PFSK-1 (cell line): ENCODE measurements around the gene MR1.

ENCODE experiments used
- POLR2AphosphoS5 ChIP-seq: IDR thresholded peaks from 2 replicates; pipeline ENCODE4 v1.6.1; 2012; ENCODE audit warnings: low read depth, mild to moderate bottlenecking, control low read depth, low read length, moderate library complexity
- SIN3A ChIP-seq: IDR thresholded peaks from 2 replicates; pipeline ENCODE4 v1.6.1; 2012; ENCODE audit warnings: mild to moderate bottlenecking, low read length, moderate library complexity, borderline replicate concordance; ENCODE audit not compliant: insufficient read depth
- TAF1 ChIP-seq: IDR thresholded peaks from 2 replicates; pipeline ENCODE4 v1.6.1; 2012; ENCODE audit warnings: low read length, control low read depth, borderline replicate concordance; ENCODE audit not compliant: insufficient read depth
- TF ChIP-seq, protein P1 (sequence below), 2 experiments: IDR thresholded peaks; 2 replicates each; pipeline versions ENCODE4 v1.6.1 to v1.8.0; 2011 to 2012; ENCODE audit warnings: low read depth in 2 of 2, low read length in 2 of 2, control low read depth in 1 of 2, inconsistent platforms in 1 of 2, mild to moderate bottlenecking in 1 of 2, moderate library complexity in 1 of 2; ENCODE audit not compliant: insufficient read depth in 1 of 2

DNA sequence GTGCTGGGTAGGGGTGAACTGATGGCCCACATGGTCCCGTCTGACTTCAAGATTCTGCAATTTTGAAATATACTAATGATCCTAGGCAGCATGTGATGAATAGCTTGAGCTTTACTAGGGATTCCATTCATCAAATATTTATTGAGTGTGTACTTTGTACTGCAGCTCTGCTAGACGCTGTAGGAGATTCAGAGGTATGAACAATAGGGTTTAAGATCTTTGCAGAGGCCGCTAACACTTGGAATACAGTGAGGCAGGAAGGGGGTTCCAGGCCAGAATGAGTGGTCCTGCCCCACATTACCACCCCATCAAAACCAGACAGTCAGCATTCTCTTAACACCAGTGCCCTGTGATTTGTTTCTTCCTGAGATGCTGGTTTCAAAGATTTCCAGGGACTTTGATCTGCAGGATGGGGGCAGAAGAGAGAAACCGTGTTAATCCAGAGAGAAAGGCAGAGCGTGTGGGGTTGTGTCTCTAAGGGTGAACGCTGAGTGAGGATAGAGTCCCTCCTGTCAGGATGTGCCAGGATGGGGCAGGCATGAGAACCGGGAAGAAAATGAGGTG, 74.6 kb downstream of the MR1 start:
- TF ChIP-seq SIN3A (no peak), TAF1 (no peak), POLR2AphosphoS5 (no peak)
- TF ChIP-seq, protein P1, sequence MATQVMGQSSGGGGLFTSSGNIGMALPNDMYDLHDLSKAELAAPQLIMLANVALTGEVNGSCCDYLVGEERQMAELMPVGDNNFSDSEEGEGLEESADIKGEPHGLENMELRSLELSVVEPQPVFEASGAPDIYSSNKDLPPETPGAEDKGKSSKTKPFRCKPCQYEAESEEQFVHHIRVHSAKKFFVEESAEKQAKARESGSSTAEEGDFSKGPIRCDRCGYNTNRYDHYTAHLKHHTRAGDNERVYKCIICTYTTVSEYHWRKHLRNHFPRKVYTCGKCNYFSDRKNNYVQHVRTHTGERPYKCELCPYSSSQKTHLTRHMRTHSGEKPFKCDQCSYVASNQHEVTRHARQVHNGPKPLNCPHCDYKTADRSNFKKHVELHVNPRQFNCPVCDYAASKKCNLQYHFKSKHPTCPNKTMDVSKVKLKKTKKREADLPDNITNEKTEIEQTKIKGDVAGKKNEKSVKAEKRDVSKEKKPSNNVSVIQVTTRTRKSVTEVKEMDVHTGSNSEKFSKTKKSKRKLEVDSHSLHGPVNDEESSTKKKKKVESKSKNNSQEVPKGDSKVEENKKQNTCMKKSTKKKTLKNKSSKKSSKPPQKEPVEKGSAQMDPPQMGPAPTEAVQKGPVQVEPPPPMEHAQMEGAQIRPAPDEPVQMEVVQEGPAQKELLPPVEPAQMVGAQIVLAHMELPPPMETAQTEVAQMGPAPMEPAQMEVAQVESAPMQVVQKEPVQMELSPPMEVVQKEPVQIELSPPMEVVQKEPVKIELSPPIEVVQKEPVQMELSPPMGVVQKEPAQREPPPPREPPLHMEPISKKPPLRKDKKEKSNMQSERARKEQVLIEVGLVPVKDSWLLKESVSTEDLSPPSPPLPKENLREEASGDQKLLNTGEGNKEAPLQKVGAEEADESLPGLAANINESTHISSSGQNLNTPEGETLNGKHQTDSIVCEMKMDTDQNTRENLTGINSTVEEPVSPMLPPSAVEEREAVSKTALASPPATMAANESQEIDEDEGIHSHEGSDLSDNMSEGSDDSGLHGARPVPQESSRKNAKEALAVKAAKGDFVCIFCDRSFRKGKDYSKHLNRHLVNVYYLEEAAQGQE (IDR thresholded peaks at IDR 0.05; ENCODE audit: insufficient read depth in 1 of 2, low read depth in 2 of 2, low read length in 2 of 2): no peak
